Hematopoietic multipotent progenitor cell treated with erythropoietin and hydrocortisone succinate and interleukin-3 and kit ligand, for 6 days (in vitro differentiated cells): ENCODE measurements around the gene GEMIN2.
"Not testable (repeated sequence)": the region's sequence is repeated elsewhere in the genome, so short reads cannot be mapped to it uniquely, and the experiment has no call there.

ENCODE experiments used
- DNase-seq: peaks from one replicate; pipeline ENCODE4 v3.0.0-alpha.2; 2015

Gene GEMIN2, protein sequence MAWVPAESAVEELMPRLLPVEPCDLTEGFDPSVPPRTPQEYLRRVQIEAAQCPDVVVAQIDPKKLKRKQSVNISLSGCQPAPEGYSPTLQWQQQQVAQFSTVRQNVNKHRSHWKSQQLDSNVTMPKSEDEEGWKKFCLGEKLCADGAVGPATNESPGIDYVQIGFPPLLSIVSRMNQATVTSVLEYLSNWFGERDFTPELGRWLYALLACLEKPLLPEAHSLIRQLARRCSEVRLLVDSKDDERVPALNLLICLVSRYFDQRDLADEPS

DNA sequence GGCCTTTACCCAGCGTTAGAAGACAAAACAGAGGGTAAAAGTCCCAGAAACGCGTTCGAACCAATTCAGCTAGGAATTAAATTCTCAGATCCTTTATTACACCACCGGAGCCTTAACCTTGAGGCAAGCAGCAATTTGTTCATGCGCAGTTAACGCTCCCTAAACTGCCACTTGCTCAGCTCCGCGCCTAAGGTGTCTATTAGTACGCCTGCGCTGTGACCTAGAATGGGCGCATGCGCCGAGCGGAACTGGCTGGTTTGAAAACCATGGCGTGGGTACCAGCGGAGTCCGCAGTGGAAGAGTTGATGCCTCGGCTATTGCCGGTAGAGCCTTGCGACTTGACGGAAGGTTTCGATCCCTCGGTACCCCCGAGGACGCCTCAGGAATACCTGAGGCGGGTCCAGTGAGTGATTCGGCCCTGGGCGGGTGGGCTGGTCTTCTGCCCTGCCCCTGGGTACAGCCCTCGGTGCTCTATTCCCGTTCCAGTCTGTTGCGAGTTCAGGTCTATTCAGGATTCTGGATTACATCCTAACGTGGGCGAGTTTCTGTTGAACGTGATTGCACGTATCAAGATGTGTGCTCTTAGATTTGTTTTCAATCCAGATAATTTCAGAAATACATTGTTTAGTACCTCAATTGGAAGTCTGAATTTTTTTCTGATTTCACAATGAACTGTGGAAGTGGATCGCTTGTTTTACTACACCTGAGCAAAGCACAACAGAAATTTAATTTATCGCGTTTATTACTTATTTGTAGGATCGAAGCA is at the start of gene GEMIN2:
TSS of gene GEMIN2 (plus strand) at position 251 of the 766 bp plus-strand sequence. CDS start at position 267, 16 bp downstream.
- DNase-seq = peak; percentile 99

DNA sequence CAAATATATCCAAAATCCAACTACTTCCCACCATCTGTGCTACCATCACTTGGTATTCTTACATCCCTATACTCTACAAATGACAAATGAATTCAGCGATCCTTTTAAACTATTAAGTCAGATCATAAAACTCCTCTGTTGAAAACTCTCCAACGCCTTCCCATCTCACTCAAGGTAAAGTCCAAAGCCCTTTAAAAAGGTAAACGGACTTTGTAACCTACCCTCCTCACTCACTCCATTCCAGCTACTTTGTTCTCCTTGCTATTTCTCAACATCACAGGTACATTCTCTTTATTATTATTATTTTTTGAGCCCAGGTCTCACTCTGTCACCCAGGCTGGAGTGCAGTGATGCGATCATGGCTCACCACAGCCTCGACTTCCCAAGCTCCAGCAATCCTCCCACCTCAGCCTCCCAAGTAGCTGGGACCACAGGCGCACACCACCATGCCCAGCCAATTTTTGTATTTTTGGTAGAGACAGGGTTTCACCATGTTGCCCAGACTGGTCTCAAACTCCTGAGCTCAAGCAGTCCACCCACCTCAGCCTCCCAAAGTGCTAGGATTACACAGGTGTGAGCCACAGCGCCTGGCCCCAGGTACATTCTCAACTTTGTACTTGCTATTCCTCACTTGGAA is 44.8 kb upstream of the GEMIN2 start:
- DNase-seq = not testable (repeated sequence)

GRCh38 chr14:39069923-39070322 is 44.2 kb upstream of the GEMIN2 start:
- no peak for DNase-seq

- no peak for DNase-seq
Measured at GRCh38 chr14:39071096-39071495, 43.0 kb upstream of the GEMIN2 start.

- DNase-seq = no peak
Measured at GRCh38 chr14:39080886-39081285, 33.2 kb upstream of the GEMIN2 start.

DNA sequence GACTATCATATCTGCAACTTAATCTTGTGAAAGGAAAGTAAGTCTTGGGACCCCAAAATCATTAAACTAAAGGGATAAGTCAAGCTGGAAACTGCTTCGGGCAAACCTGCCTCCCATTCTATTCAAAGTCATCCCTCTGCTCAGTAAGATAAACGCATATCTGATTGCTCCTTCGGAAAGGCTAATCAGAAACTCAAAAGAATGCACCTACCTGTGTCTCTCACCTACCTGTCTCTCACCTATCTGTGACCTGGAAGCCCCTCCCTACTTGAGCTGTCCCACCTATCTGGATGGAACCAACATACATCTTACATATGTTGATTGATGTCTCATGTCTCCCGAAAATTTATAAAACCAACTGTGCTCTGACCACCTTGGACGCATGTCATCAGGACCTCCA is 31.0 kb upstream of the GEMIN2 start:
- DNase-seq = no peak

- DNase-seq = no peak
Measured at GRCh38 chr14:39085933-39086332, 28.2 kb upstream of the GEMIN2 start.

- peak; percentile 6 for DNase-seq
Measured at GRCh38 chr14:39087493-39087892, 26.6 kb upstream of the GEMIN2 start.

GRCh38 chr14:39090548-39091111 is 23.5 kb upstream of the GEMIN2 start:
- no peak for DNase-seq

GRCh38 chr14:39091716-39092115 is 22.4 kb upstream of the GEMIN2 start:
- DNase-seq = no peak

- no peak for DNase-seq
Measured at GRCh38 chr14:39094515-39094914, 19.6 kb upstream of the GEMIN2 start.

DNA sequence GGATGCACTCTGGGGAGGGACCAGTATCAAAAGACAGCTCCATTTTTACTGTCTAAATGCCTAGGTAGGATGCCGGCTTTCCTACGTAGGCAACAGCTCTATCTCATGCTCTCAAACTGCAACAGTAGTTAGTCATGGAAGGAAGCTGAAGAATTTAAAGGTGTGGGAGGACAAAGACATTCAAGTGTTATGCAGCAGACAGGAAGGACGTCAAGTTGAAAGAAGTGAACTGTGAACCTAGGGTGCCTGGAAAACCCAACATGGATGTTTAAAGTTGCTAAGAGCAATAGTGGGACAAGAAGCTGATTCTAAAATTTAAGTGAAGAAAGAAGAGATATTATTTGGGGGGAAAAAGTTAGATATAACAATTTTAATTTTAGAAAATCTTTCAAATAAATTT is 17.0 kb upstream of the GEMIN2 start:
- no peak for DNase-seq

DNA sequence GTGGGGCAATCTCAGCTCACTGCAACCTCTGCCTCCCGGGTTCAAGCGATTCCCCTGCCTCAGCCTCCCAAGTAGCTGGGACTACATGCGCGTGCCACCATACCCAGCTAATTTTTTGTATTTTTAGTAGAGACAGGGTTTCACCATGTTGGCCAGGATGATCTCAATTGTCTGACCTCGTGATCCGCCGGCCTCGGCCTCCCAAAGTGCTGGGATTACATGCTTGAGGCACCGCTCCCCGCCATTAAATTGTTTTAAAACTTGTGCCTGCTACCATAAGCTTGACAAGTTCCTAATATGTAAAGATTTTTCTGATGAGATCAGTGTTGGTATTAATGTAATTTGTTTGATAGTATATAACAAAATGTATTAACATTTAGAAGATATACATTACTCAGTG is 14.9 kb upstream of the GEMIN2 start:
- DNase-seq = not testable (repeated sequence)

GRCh38 chr14:39099748-39100147 is 14.4 kb upstream of the GEMIN2 start:
- no peak for DNase-seq

DNA sequence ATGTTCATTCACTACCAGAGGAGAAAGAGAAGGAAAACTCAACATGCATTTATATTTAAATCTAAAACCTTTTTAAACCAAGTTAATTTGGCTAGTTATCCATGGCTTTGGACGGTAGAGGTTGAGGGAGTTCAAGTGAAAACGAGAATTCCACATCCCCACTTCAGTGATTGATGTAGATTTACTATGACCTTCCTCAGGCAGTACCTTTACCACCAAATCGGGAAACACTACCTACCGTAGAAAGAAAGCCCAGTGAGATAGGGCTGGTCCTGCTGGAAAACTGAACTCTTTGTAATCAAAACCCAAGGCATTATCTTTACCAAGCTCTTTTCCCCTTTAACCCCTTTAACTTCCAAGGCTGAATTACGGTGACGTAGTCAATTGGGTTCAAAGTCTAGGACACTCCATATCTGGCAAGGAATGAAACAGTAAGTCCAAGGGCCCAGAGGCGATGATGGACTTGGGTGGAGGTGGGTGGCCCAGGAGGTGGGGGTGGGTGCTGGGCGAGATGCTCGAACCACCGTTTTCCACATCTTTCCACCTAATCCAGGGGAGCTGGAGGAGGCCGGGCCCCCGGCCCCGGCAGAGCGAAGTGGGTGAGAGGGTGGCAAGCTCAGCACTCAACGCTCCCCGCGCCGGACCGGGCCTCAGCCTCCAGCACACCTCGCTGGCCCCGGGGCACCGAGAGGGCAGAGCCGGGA is 11.7 kb upstream of the GEMIN2 start:
- DNase-seq = peak; percentile 28

DNA sequence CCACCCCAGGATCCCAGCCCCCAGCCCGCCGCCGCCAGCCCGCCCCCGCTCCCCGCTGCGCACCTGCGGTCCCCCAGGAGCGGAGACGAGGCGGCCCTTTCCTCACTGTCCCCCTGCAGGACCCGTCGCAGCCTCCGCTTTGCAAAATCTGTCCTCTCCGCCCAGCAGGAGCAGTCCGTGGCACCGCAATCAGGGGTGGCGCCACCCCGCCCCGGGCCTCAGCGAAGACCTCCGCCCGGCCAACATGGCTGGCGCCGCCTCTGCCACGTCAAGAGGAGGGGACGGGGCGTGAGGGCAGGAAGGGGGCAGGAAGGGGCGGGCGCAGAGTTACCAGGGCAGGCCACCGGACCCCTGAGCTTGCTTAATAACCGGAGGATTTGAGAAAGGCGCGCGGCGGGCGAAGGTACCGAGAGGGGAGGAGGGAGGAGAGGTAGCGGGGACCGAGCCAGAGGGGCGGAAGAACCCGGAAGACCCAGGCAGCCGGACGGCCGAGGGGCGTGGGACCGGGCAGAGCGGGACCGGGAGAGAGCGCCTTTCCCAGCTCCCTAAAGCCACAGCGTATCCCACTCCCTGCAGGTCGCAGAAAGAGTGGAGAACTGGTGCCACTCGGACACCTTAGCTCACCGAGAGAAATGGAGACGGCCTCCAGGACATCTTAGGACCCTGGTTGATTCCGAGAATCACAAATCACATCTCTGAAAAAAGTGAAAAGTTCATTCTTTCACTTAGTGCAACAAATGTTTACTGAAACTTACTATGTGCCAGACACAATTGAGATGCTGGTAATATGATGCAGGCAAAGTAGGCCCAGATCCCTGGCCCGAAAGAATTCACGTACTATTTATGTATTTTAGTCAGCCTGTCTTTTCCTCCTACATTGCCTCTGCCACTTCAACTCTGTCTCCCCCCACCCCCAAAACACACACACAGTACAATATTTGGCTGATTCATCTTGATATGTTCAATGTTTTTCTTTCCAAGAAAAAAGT is 10.9 kb upstream of the GEMIN2 start, which contains the start of gene SEC23A:
TSS of gene SEC23A (minus strand) at position 267 of the 989 bp plus-strand sequence. CDS start 7,117 bp downstream, outside the sequence.
- DNase-seq = peak; percentile 91

- DNase-seq = not testable (repeated sequence)
Measured at GRCh38 chr14:39104078-39104801, 9.9 kb upstream of the GEMIN2 start.

DNA sequence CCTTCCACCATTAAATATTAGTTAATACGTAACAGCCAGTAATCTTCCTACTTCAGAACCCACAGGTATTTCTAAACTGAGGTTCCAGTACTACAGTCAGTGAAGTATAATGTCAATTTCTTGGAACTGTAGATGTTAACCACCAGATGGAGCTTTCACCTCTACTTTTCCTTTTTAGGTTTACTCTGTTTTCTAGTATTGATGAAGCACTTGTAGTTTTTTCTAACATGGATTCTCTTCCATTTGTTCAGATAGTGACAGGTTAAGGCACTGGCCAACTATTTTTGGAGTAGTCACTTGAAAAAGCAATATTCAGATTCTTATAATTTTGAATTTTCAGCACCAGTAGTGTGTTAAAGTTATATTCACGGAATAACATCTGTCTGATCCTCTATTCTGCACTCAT is 6.5 kb upstream of the GEMIN2 start:
- DNase-seq = peak; percentile 83

DNA sequence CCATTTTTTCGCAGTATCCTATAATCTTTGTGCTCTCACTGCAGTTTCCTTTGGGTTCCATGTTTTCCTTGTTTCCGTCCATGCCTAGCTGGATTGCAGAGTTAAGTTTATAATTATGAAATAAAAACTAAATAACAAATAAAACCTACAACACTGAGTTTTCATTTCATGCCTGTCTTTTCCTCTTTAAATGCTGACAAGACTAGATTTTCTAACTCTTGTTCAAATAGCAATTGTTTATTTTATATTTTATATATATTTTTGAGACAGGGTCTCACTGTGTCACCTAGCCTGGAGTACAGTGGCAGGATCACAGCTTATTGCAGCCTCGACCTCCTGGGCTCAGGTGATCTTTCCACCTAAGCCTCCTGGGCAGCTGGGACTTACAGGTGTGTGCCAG is 5.3 kb upstream of the GEMIN2 start:
- no peak for DNase-seq

DNA sequence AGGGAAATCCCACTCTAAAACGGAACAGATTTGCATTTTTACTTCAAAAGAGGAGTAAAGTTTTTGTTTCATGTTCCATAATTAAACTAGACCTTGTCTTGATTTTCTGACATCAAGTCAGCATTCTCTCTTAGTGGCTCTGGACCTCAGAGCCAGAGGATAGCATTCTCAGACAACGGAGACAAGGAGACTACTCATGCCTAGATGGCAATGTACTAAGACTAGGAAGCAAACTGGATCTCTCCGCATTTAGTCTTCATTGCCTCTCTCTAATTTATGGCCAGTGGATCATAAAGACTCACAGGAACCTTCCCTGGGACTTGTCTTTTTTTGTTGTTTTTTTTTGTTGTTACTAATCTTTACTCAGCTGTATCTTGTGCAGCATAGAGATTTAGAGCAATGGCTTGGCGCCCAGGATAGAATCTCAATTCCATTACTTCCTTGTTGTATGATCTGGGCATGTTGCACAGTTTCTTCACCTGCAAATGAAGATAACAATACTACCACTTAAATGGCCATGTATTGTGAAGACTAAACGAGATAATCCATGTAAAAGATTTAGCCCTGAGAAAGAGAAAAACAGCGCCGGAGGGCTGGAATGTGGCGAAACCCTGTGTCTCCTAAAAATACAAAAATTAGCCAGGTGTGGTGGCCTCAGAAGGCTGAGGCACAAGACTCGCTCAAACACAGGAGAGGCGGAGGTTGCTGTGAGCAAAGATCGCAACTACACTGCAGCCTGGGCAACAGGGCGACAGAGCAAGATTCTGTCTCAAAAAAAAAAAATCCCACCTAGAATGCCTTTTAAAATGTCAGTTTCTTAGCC is 4.0 kb upstream of the GEMIN2 start:
- DNase-seq = peak; percentile 18
